ENCODE measurements around the gene EEF2KMT.
"Not testable (repeated sequence)": the region's sequence is repeated elsewhere in the genome, so short reads cannot be mapped to it uniquely, and the experiment has no call there.

EEF2KMT gene

DNA sequence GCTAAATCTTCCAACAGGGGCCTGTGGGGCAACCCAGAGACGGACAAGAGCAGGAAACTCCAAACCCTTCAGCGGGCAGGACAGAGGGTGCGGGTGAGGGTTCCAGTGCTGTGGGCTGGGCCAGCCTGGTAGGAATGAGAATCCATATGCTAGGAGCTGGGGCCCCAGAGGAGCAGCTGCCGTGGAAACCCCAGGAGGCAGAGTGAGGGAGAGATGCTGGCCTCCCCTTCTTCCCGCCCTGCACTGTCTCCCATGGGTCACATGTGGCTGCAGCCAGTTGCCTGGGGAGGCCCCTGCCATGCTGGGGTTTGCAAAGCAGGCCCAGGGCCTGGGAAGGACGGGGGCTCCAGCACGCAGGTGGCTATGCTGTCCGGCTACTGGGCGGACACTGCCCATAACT lies 4.5 kb downstream of the EEF2KMT start:
- H3K4me1 ChIP-seq (ENCODE audit: control insufficient read depth, insufficient read depth, low read length, unreplicated experiment); H2AFZ ChIP-seq (ENCODE audit: low read length, unreplicated experiment); H3K36me3 ChIP-seq (ENCODE audit: insufficient read depth, low read length); H3K79me2 ChIP-seq (ENCODE audit: control insufficient read depth, insufficient read depth, low read length, unreplicated experiment); H3K27me3 ChIP-seq (ENCODE audit: insufficient read depth, low read length); H3K27ac ChIP-seq (ENCODE audit: low read depth, low read length); H3K4me3 ChIP-seq (ENCODE audit: low read depth, low read length): not testable (repeated sequence)

DNA sequence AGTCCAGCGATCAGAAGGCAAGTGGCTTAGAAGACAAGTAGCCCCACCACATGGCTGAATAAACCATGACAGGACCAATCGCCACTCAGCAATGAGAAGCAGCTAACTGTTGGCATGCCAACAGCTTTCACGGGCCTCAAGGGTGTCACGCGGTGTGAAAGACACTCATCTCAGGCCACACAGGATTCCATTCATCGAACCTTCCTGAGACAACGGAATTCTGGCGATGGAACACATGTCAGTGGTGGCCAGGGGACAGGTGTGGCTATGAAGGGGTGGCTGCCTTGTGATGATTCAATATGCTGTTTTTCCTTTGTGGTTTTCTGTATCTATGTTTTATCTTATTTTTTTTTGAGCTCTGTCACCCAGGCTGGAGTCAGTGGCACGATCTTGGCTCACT lies 7.0 kb downstream of the EEF2KMT start:
- not testable (repeated sequence) for H2AFZ ChIP-seq (ENCODE audit: low read length, unreplicated experiment); H3K27ac ChIP-seq (ENCODE audit: low read depth, low read length); H3K27me3 ChIP-seq (ENCODE audit: insufficient read depth, low read length); H3K4me3 ChIP-seq (ENCODE audit: low read depth, low read length); H3K79me2 ChIP-seq (ENCODE audit: control insufficient read depth, insufficient read depth, low read length, unreplicated experiment); H3K36me3 ChIP-seq (ENCODE audit: insufficient read depth, low read length); H3K4me1 ChIP-seq (ENCODE audit: control insufficient read depth, insufficient read depth, low read length, unreplicated experiment)

DNA sequence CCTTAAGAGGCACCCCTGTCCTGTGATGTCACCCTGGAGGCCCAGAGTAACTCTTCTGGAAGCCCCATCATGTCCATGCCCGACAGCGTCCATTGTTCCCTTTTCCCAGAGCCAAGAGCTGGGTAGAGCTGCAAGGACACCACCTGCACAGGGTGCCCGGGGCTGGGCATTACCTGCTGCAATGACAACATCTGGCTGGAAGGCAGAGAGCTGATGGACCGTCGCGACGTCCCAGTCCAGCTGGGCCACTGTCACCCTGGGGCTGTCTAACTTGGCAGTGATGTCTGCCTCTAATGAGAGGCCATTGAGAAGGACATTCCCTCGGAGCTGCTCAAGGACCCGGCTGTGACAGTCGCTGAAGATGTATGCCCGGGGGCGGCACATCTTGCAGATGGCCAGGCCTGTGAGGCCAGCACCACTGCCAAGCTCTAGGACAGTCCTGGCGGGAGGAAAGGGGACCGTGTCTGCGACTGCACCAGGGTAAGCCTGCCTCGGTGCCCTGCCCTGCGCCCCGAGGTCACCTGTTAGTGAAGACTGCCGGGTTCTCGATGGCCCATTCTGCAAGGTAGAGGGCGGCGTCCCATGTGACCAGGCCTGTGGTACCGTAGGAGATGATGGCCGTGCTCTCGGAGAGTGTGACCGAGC lies 7.6 kb downstream of the EEF2KMT start:
- H3K27me3 ChIP-seq (ENCODE audit: insufficient read depth, low read length); H3K79me2 ChIP-seq (ENCODE audit: control insufficient read depth, insufficient read depth, low read length, unreplicated experiment); H3K4me1 ChIP-seq (ENCODE audit: control insufficient read depth, insufficient read depth, low read length, unreplicated experiment); H3K4me3 ChIP-seq (ENCODE audit: low read depth, low read length); H3K36me3 ChIP-seq (ENCODE audit: insufficient read depth, low read length); H2AFZ ChIP-seq (ENCODE audit: low read length, unreplicated experiment); H3K27ac ChIP-seq (ENCODE audit: low read depth, low read length): not testable (repeated sequence)

DNA sequence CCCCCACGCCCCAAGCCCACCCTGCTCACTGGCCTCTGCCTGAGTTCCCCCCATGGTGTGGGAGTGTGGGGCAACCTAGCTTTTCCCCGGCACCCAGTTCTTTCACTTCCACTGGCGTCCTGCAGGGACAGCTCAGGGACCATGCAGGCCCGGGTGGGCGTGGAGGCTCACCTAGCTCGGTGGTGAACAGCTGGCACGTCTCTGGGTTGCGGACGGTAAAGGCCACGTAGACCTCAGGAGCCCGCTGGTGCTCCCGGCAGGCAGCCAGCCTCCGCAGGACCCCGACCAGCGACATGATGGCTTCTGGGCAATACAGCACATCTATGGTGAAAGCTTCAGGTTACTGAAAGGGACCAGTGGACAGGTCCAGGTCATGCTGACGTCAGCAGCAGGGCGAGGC lies 8.7 kb downstream of the EEF2KMT start:
- not testable (repeated sequence) for H3K36me3 ChIP-seq (ENCODE audit: insufficient read depth, low read length); H3K27me3 ChIP-seq (ENCODE audit: insufficient read depth, low read length); H3K4me1 ChIP-seq (ENCODE audit: control insufficient read depth, insufficient read depth, low read length, unreplicated experiment); H3K27ac ChIP-seq (ENCODE audit: low read depth, low read length); H3K79me2 ChIP-seq (ENCODE audit: control insufficient read depth, insufficient read depth, low read length, unreplicated experiment); H2AFZ ChIP-seq (ENCODE audit: low read length, unreplicated experiment); H3K4me3 ChIP-seq (ENCODE audit: low read depth, low read length)

DNA sequence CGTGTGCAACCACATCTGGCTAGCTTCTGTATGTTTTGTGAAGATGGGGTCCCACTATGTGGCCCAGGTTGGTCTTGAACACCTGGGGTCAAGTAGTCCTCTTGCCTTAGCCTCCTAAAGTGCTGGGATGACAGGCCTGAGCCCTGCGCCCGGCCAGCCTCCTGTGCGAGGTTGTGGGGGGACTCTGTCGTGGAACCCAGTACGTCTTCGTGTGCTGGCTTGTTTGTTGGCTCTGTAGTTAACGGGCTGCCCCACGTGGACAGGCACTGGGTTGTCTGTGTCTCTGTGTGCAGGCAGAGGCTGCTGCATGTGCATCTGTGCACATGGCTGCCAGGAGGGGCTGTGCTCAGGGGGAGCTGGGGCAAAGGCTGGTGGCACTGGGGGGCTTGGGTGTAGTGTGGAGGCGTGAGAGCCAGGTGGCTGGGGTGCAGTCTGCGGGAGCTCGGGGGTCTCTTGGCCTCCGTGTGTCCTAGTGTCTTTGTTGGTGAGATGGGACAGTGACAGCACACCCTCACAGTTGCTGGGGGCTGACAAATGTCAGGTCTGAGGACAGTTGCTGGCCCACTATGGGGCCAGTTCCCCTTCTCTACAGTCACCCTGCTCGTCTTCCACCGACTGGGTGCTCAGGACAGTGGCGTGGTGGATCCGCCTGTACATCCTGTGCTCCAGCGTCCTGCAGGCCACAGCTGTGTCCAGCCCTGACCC lies 9.4 kb downstream of the EEF2KMT start:
- not testable (repeated sequence) for H3K27me3 ChIP-seq (ENCODE audit: insufficient read depth, low read length); H3K27ac ChIP-seq (ENCODE audit: low read depth, low read length); H3K4me3 ChIP-seq (ENCODE audit: low read depth, low read length); H3K79me2 ChIP-seq (ENCODE audit: control insufficient read depth, insufficient read depth, low read length, unreplicated experiment); H3K4me1 ChIP-seq (ENCODE audit: control insufficient read depth, insufficient read depth, low read length, unreplicated experiment); H2AFZ ChIP-seq (ENCODE audit: low read length, unreplicated experiment); H3K36me3 ChIP-seq (ENCODE audit: insufficient read depth, low read length)

DNA sequence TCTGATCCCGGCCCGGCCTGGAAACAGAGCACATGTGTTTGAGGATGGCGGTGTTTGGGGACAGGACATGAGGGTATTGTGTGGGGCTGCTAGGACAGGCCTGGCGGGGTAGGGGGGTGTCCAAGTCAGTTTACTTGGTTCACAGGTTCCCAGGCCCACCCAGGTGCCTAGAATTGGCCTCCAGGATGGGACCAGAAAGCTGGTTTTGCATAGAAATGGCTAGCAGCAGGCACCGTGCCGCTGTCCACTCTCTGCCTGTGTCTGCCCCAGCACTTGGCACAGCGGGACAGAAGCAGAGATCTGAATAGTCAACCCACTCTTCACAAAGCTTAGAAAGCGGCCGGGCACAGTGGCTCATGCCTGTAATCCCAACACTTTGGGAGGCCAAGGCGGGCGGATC lies 11.9 kb downstream of the EEF2KMT start:
- H3K4me3 ChIP-seq (ENCODE audit: low read depth, low read length); H3K27me3 ChIP-seq (ENCODE audit: insufficient read depth, low read length); H3K36me3 ChIP-seq (ENCODE audit: insufficient read depth, low read length); H2AFZ ChIP-seq (ENCODE audit: low read length, unreplicated experiment); H3K79me2 ChIP-seq (ENCODE audit: control insufficient read depth, insufficient read depth, low read length, unreplicated experiment); H3K27ac ChIP-seq (ENCODE audit: low read depth, low read length); H3K4me1 ChIP-seq (ENCODE audit: control insufficient read depth, insufficient read depth, low read length, unreplicated experiment): not testable (repeated sequence)

DNA sequence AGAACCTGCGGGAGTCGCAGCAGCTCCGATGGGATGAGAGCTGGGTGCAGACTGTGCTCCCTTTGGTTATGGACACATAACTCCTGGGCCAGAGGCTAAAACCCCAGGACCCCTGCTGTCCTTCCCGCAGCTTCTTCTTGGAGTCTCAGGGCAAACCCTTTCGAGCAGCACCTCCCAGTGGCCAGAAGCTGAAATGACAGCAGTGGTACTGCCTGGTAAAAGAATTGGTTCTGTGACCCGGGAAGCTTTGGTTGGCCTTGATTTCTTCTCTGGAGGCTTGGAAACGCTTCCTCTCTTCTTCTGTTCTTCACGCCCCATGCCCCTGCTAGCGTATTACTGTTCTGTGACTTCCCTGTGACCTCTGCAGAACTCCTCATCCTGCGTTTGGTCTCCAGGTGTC lies 12.8 kb downstream of the EEF2KMT start:
- not testable (repeated sequence) for H3K4me3 ChIP-seq (ENCODE audit: low read depth, low read length); H3K27me3 ChIP-seq (ENCODE audit: insufficient read depth, low read length); H3K36me3 ChIP-seq (ENCODE audit: insufficient read depth, low read length); H3K79me2 ChIP-seq (ENCODE audit: control insufficient read depth, insufficient read depth, low read length, unreplicated experiment); H3K4me1 ChIP-seq (ENCODE audit: control insufficient read depth, insufficient read depth, low read length, unreplicated experiment); H3K27ac ChIP-seq (ENCODE audit: low read depth, low read length); H2AFZ ChIP-seq (ENCODE audit: low read length, unreplicated experiment)

DNA sequence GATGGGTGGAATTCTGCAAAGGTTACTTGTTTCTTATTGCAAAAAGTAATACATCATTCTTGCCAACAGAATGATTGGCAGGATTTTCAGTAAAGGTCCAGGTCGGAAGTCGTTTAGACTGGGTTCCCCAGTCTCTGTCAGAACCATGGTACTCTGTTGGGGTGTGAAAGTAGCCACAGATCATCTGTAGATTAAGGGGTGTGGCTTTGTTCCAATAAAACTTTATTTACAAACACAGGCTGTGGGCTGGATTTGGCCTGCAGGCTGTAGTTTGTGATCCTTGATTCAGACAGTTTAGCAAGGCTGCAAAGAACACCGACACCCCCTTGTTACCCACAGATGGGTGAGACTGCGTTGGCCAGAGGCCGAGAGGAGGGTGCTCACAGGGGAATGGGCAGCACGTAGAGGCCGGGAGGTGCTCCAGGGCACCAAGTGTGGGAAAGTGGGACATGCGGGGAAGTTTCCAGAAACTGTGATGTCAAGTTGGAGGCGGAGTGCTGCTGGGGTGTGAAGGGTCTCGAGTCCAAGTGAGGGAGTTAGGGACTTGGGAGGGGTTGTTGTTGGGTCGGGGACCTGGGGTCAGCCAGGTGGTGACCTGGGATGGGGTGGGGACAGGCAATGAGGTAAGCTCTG lies 13.4 kb downstream of the EEF2KMT start:
- H3K27me3 ChIP-seq (ENCODE audit: insufficient read depth, low read length); H3K27ac ChIP-seq (ENCODE audit: low read depth, low read length); H3K4me1 ChIP-seq (ENCODE audit: control insufficient read depth, insufficient read depth, low read length, unreplicated experiment); H3K79me2 ChIP-seq (ENCODE audit: control insufficient read depth, insufficient read depth, low read length, unreplicated experiment); H2AFZ ChIP-seq (ENCODE audit: low read length, unreplicated experiment); H3K4me3 ChIP-seq (ENCODE audit: low read depth, low read length); H3K36me3 ChIP-seq (ENCODE audit: insufficient read depth, low read length): not testable (repeated sequence)

DNA sequence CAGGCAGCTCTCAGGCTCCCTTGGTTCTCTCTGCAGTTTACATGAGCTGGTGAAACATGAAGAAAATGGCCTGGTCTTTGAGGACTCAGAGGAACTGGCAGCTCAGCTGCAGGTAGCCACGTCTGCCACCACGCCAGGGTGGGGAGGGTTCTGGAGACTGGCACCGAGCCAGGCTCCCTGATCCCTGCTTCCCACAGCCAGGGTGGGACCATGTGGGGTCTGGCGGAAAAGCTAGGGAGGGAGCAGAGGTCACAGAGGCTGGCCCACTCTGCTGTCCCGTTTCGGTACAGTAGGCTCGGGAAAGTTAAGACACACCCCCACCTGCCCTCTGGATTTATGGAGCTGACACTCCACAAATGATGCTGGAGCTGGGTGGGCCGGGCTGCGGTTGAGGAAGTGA lies 13.9 kb downstream of the EEF2KMT start:
- not testable (repeated sequence) for H2AFZ ChIP-seq (ENCODE audit: low read length, unreplicated experiment); H3K4me3 ChIP-seq (ENCODE audit: low read depth, low read length); H3K36me3 ChIP-seq (ENCODE audit: insufficient read depth, low read length); H3K79me2 ChIP-seq (ENCODE audit: control insufficient read depth, insufficient read depth, low read length, unreplicated experiment); H3K4me1 ChIP-seq (ENCODE audit: control insufficient read depth, insufficient read depth, low read length, unreplicated experiment); H3K27ac ChIP-seq (ENCODE audit: low read depth, low read length); H3K27me3 ChIP-seq (ENCODE audit: insufficient read depth, low read length)

DNA sequence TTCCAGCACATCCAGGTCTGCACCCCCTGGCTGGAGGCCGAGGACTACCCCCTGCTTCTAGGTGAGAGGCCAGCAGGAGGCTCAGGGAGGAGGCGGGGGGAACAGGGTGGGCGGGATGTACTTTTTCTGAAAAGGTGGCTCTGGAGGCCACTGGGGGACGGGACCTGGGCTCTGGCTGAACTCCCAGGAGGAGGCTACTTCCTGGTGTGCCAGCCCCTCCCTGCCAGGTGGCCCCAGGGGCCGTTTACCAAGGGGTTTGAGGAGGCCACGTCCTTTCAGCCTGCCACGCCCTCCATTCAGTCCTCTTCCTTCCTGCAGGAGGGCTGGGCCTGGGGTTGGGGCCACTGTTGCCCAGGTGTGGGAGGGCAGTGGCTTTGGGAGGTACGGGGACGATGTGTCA lies 16.6 kb downstream of the EEF2KMT start:
- H3K27me3 ChIP-seq (ENCODE audit: insufficient read depth, low read length); H3K4me3 ChIP-seq (ENCODE audit: low read depth, low read length); H3K79me2 ChIP-seq (ENCODE audit: control insufficient read depth, insufficient read depth, low read length, unreplicated experiment); H3K4me1 ChIP-seq (ENCODE audit: control insufficient read depth, insufficient read depth, low read length, unreplicated experiment); H2AFZ ChIP-seq (ENCODE audit: low read length, unreplicated experiment); H3K27ac ChIP-seq (ENCODE audit: low read depth, low read length); H3K36me3 ChIP-seq (ENCODE audit: insufficient read depth, low read length): not testable (repeated sequence)

DNA sequence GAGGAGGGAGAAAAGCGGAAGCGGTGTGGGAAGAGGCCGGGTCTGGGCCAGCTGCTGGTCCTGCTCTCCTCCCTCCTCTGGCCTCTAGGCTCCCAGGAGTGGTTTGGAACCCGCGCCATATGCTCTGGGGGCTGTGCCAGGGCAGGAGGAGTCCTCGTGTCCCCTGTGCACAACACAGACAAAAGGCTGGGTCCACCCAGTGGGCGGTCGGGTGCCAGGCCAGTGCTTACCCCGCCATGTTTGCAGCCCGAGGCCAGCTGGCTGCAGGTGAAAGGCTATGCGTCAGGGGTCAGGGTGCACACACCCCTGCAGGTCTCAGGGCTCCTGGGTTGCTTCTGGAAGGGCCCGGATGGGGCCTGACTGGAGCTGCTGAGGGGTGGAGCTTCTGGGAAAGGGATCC lies 17.1 kb downstream of the EEF2KMT start:
- H3K36me3 ChIP-seq (ENCODE audit: insufficient read depth, low read length); H3K4me1 ChIP-seq (ENCODE audit: control insufficient read depth, insufficient read depth, low read length, unreplicated experiment); H2AFZ ChIP-seq (ENCODE audit: low read length, unreplicated experiment); H3K27me3 ChIP-seq (ENCODE audit: insufficient read depth, low read length); H3K79me2 ChIP-seq (ENCODE audit: control insufficient read depth, insufficient read depth, low read length, unreplicated experiment); H3K4me3 ChIP-seq (ENCODE audit: low read depth, low read length); H3K27ac ChIP-seq (ENCODE audit: low read depth, low read length): not testable (repeated sequence)

All from ACC112 (cell line).